ENCODE results near the gene CTBP2.

The CTBP2 gene

GRCh38 chr10:125033146-125033924, 127.0 kb downstream of the CTBP2 start:
- TF ChIP-seq EZH2phosphoT487 (IDR thresholded peaks at IDR 0.05; ENCODE audit: low read length) = no peak
- TF ChIP-seq, protein P1, sequence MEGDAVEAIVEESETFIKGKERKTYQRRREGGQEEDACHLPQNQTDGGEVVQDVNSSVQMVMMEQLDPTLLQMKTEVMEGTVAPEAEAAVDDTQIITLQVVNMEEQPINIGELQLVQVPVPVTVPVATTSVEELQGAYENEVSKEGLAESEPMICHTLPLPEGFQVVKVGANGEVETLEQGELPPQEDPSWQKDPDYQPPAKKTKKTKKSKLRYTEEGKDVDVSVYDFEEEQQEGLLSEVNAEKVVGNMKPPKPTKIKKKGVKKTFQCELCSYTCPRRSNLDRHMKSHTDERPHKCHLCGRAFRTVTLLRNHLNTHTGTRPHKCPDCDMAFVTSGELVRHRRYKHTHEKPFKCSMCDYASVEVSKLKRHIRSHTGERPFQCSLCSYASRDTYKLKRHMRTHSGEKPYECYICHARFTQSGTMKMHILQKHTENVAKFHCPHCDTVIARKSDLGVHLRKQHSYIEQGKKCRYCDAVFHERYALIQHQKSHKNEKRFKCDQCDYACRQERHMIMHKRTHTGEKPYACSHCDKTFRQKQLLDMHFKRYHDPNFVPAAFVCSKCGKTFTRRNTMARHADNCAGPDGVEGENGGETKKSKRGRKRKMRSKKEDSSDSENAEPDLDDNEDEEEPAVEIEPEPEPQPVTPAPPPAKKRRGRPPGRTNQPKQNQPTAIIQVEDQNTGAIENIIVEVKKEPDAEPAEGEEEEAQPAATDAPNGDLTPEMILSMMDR (IDR thresholded peaks at IDR 0.05; ENCODE audit: low read length) = no peak
- TF ChIP-seq EZH2 (optimal IDR thresholded peaks at IDR 0.05; ENCODE audit: low read depth, low read length) = no peak
- H3K4me1 ChIP-seq (ENCODE audit: low read length) = no peaks in the 10 kb centered on the region
- no peaks in the 10 kb centered on the region for H3K9me2 ChIP-seq (replicated peaks; ENCODE audit: insufficient read depth, low read length)
- no peaks in the 10 kb centered on the region for H3K36me3 ChIP-seq (replicated peaks; ENCODE audit: insufficient read depth, low read length)
- no peak for DNase-seq
- no peak overlapping the region for H3K4me2 ChIP-seq (ENCODE audit: low read depth, low read length)
- H3K9me3 ChIP-seq (replicated peaks; ENCODE audit: insufficient read depth, low read length) = no peaks in the 10 kb centered on the region
- no peaks in the 10 kb centered on the region for H4K20me1 ChIP-seq (ENCODE audit: insufficient read depth, low read length)
- H3K27me3 ChIP-seq (replicated peaks; ENCODE audit: insufficient read depth, low read length) = peaks cover 97% of the 10 kb centered on the region
- H2AFZ ChIP-seq (ENCODE audit: low read length) = no peak overlapping the region
- H3K79me2 ChIP-seq (ENCODE audit: low read length) = no peaks in the 10 kb centered on the region
- H3F3A ChIP-seq (ENCODE audit: insufficient read depth, low read length) = no peaks in the 10 kb centered on the region
- no peak overlapping the region for H3K27ac ChIP-seq (ENCODE audit: low read length)
- no peak overlapping the region for H3K4me3 ChIP-seq (ENCODE audit: low read length)
- no peak overlapping the region for H3K9ac ChIP-seq (ENCODE audit: low read length)

- Histone ChIP-seq H3K4me2 (ENCODE audit: low read depth, low read length) (no peak overlapping the region), H4K20me1 (ENCODE audit: insufficient read depth, low read length) (no peaks in the 10 kb centered on the region)
- no peak for TF ChIP-seq EZH2phosphoT487 (IDR thresholded peaks at IDR 0.05; ENCODE audit: low read length)
- TF ChIP-seq EZH2 (optimal IDR thresholded peaks at IDR 0.05; ENCODE audit: low read depth, low read length) = no peak
- TF ChIP-seq, protein P1 (IDR thresholded peaks at IDR 0.05; ENCODE audit: low read length) = no peak
Measured at GRCh38 chr10:125032474-125033020, 127.8 kb downstream of the CTBP2 start.

GRCh38 chr10:125030567-125031197, 129.7 kb downstream of the CTBP2 start:
- TF ChIP-seq, protein P1 (IDR thresholded peaks at IDR 0.05; ENCODE audit: low read length) = no peak
- no peak for TF ChIP-seq EZH2 (optimal IDR thresholded peaks at IDR 0.05; ENCODE audit: low read depth, low read length)
- no peak for TF ChIP-seq EZH2phosphoT487 (IDR thresholded peaks at IDR 0.05; ENCODE audit: low read length)
- Histone ChIP-seq H2AFZ (ENCODE audit: low read length) (no peak overlapping the region), H3K9me3 (replicated peaks; ENCODE audit: insufficient read depth, low read length) (no peaks in the 10 kb centered on the region), H3K27me3 (replicated peaks; ENCODE audit: insufficient read depth, low read length) (peaks cover 97% of the 10 kb centered on the region), H3K4me2 (ENCODE audit: low read depth, low read length) (no peak overlapping the region), H4K20me1 (ENCODE audit: insufficient read depth, low read length) (no peaks in the 10 kb centered on the region), H3F3A (ENCODE audit: insufficient read depth, low read length) (no peaks in the 10 kb centered on the region), H3K9ac (ENCODE audit: low read length) (no peak overlapping the region), H3K4me3 (ENCODE audit: low read length) (no peak overlapping the region), H3K36me3 (replicated peaks; ENCODE audit: insufficient read depth, low read length) (no peaks in the 10 kb centered on the region), H3K9me2 (replicated peaks; ENCODE audit: insufficient read depth, low read length) (no peaks in the 10 kb centered on the region), H3K4me1 (ENCODE audit: low read length) (no peaks in the 10 kb centered on the region), H3K79me2 (ENCODE audit: low read length) (no peaks in the 10 kb centered on the region), H3K27ac (ENCODE audit: low read length) (no peak overlapping the region)
- DNase-seq = no peak

More at GRCh38 chr10:125032474-125033020, 127.8 kb downstream of the CTBP2 start:
- H3K36me3 ChIP-seq (replicated peaks; ENCODE audit: insufficient read depth, low read length) = no peaks in the 10 kb centered on the region
- no peaks in the 10 kb centered on the region for H3K9me2 ChIP-seq (replicated peaks; ENCODE audit: insufficient read depth, low read length)
- H3K4me1 ChIP-seq (ENCODE audit: low read length) = no peaks in the 10 kb centered on the region
- H3K79me2 ChIP-seq (ENCODE audit: low read length) = no peaks in the 10 kb centered on the region
- no peak overlapping the region for H2AFZ ChIP-seq (ENCODE audit: low read length)
- no peak overlapping the region for H3K4me3 ChIP-seq (ENCODE audit: low read length)
- DNase-seq = no peak
- H3K27ac ChIP-seq (ENCODE audit: low read length) = no peak overlapping the region
- no peak overlapping the region for H3K9ac ChIP-seq (ENCODE audit: low read length)
- H3F3A ChIP-seq (ENCODE audit: insufficient read depth, low read length) = no peaks in the 10 kb centered on the region
- H3K9me3 ChIP-seq (replicated peaks; ENCODE audit: insufficient read depth, low read length) = no peaks in the 10 kb centered on the region
- H3K27me3 ChIP-seq (replicated peaks; ENCODE audit: insufficient read depth, low read length) = peaks cover 97% of the 10 kb centered on the region

All from MM.1S (cell line).